WTC11 (cell line): Measurements from ENCODE around the gene LTN1. TPM values are rescaled to one million over a fixed set of nuclear protein-coding genes. Genes with fewer than 3 reads are reported as not detected.

Source experiments
- ATAC-seq: fragments of 200-7000 bp; cut with Tn5 transposase; 2 replicates; pipeline ENCODE4 v1.10.0; 2021; ENCODE audit warnings: mild to moderate bottlenecking, moderate library complexity
- Bru-seq: library from RNA; stranded (reverse); fragments of 400-500 nt; gene quantifications from one replicate; lab custom pipeline; 2021; lab: Mats Ljungman, UMichigan
- CTCF ChIA-PET: fragments of 300-600 bp; sonication (Branson Sonifier 250); formaldehyde crosslinking; loops from one replicate; lab custom pipeline; 2021; ENCODE audit warnings: antibody characterized with exemption; lab: Charles Lee
- POLR2A ChIA-PET: fragments of 350-600 bp; sonication (Branson Sonifier 250); formaldehyde crosslinking; loops from one replicate; lab custom pipeline; 2021; ENCODE audit warnings: antibody characterized with exemption; lab: Charles Lee
- DNase-seq: peaks from one replicate; pipeline ENCODE4 v3.0.0; 2021; ENCODE audit warnings: low spot score
- H3K27ac Mint-ChIP-seq: 2 replicates; pipeline ENCODE4 v1.8.0; 2021; ENCODE audit warnings: mixed read lengths
- H3K27me3 Mint-ChIP-seq: 2 replicates; pipeline ENCODE4 v1.8.0; 2021; ENCODE audit warnings: low read depth, mild to moderate bottlenecking, moderate library complexity, mixed read lengths
- H3K36me3 Mint-ChIP-seq: 2 replicates; pipeline ENCODE4 v1.8.0; 2021; ENCODE audit warnings: mixed read lengths
- H3K4me1 Mint-ChIP-seq: 2 replicates; pipeline ENCODE4 v1.8.0; 2022; ENCODE audit warnings: mixed read lengths
- H3K4me3 Mint-ChIP-seq: 2 replicates; pipeline ENCODE4 v1.8.0; 2021; ENCODE audit warnings: mild to moderate bottlenecking, moderate library complexity, mixed read lengths
- H3K9me3 Mint-ChIP-seq: 2 replicates; pipeline ENCODE4 v1.8.0; 2021; ENCODE audit warnings: mixed read lengths
- CBFB ChIP-seq: sonication (generic); formaldehyde crosslinking; IDR thresholded peaks from 2 replicates; pipeline ENCODE4 v1.8.1; 2022; ENCODE audit warnings: mild to moderate bottlenecking, low read depth, missing genetic modification reagents
- CREM ChIP-seq: sonication (generic); formaldehyde crosslinking; IDR thresholded peaks from 2 replicates; pipeline ENCODE4 v1.8.1; 2022; ENCODE audit warnings: mild to moderate bottlenecking, missing genetic modification reagents, moderate library complexity
- EMX1 ChIP-seq: fragments of 250-450 bp; sonication (Bioruptor Pico); IDR thresholded peaks from 2 replicates; pipeline ENCODE4 v1.8.0; 2021; ENCODE audit warnings: mild to moderate bottlenecking
- ETV6 ChIP-seq: sonication (generic); formaldehyde crosslinking; IDR thresholded peaks from 2 replicates; pipeline ENCODE4 v1.8.1; 2022; ENCODE audit warnings: mild to moderate bottlenecking, missing genetic modification reagents
- FOXK1 ChIP-seq: sonication (generic); formaldehyde crosslinking; IDR thresholded peaks from 2 replicates; pipeline ENCODE4 v1.8.0; 2022; ENCODE audit warnings: mild to moderate bottlenecking, moderate library complexity, missing genetic modification reagents
- GTF2I ChIP-seq: fragments of 250-450 bp; sonication (Bioruptor Pico); conservative IDR thresholded peaks from 2 replicates; pipeline ENCODE4 v1.4.0; 2021; ENCODE audit warnings: mild to moderate bottlenecking
- JUN ChIP-seq: sonication (generic); formaldehyde crosslinking; IDR thresholded peaks from 2 replicates; pipeline ENCODE4 v1.8.0; 2023; ENCODE audit warnings: mild to moderate bottlenecking, missing genetic modification reagents
- RORB ChIP-seq: fragments of 250-450 bp; sonication (Bioruptor Pico); IDR thresholded peaks from 2 replicates; pipeline ENCODE4 v1.9.0; 2021; ENCODE audit warnings: mild to moderate bottlenecking
- SMAD3 ChIP-seq: sonication (generic); formaldehyde crosslinking; IDR thresholded peaks from 2 replicates; pipeline ENCODE4 v1.8.0; 2022; ENCODE audit warnings: missing genetic modification reagents, mild to moderate bottlenecking, borderline replicate concordance
- SMAD4 ChIP-seq: sonication (generic); formaldehyde crosslinking; IDR thresholded peaks from 2 replicates; pipeline ENCODE4 v1.8.0; 2022; ENCODE audit warnings: mild to moderate bottlenecking, missing genetic modification reagents
- TCF7 ChIP-seq: sonication (generic); formaldehyde crosslinking; IDR thresholded peaks from 2 replicates; pipeline ENCODE4 v1.8.0; 2022; ENCODE audit warnings: mild to moderate bottlenecking, low read depth, missing genetic modification reagents, moderate library complexity
- TEAD1 ChIP-seq: sonication (generic); formaldehyde crosslinking; IDR thresholded peaks from 2 replicates; pipeline ENCODE4 v1.8.0; 2022; ENCODE audit warnings: mild to moderate bottlenecking, missing genetic modification reagents
- ZNF317 ChIP-seq: sonication (generic); formaldehyde crosslinking; IDR thresholded peaks from 2 replicates; pipeline ENCODE4 v1.8.1; 2023; ENCODE audit warnings: low read depth, mild to moderate bottlenecking, moderate library complexity, missing genetic modification reagents, borderline replicate concordance
- ZNF396 ChIP-seq: fragments of 250-450 bp; sonication (Bioruptor Pico); IDR thresholded peaks from 2 replicates; pipeline ENCODE4 v1.8.0; 2021; ENCODE audit warnings: mild to moderate bottlenecking, moderate library complexity, borderline replicate concordance
- long read RNA-seq, 3 experiments: library from RNA in 1 of 3; library from capped mRNA in 1 of 3; library from polyadenylated mRNA in 1 of 3; unstranded in 2 of 3; stranded (forward) in 1 of 3; transcript quantifications; one replicate each; pipeline ENCODE4 v2.0.0, GENCODE V29; 2021
- total RNA-seq: library from RNA; stranded (reverse); gene quantifications from 3 replicates; pipeline ENCODE4 v1.2.3, GENCODE V29; 2021
- TF ChIP-seq, protein P1 (sequence below): sonication (generic); formaldehyde crosslinking; IDR thresholded peaks from 2 replicates; pipeline ENCODE4 v1.8.1; 2023; ENCODE audit warnings: mild to moderate bottlenecking, missing genetic modification reagents
- TF ChIP-seq, protein P2 (sequence below): sonication (generic); formaldehyde crosslinking; IDR thresholded peaks from 2 replicates; pipeline ENCODE4 v1.8.0; 2022; ENCODE audit warnings: mild to moderate bottlenecking, missing genetic modification reagents
- TF ChIP-seq, protein P3 (sequence below): sonication (generic); formaldehyde crosslinking; IDR thresholded peaks from 2 replicates; pipeline ENCODE4 v1.8.1; 2022; ENCODE audit warnings: mild to moderate bottlenecking, moderate library complexity, missing genetic modification reagents
- TF ChIP-seq, protein P4 (sequence below): sonication (generic); formaldehyde crosslinking; IDR thresholded peaks from 2 replicates; pipeline ENCODE4 v1.8.1; 2023; ENCODE audit warnings: mild to moderate bottlenecking, moderate library complexity, missing genetic modification reagents
- TF ChIP-seq, protein P5 (sequence below): sonication (generic); formaldehyde crosslinking; IDR thresholded peaks from 2 replicates; pipeline ENCODE4 v1.8.0; 2023; ENCODE audit warnings: missing genetic modification reagents, mild to moderate bottlenecking, borderline replicate concordance

Gene LTN1, protein sequence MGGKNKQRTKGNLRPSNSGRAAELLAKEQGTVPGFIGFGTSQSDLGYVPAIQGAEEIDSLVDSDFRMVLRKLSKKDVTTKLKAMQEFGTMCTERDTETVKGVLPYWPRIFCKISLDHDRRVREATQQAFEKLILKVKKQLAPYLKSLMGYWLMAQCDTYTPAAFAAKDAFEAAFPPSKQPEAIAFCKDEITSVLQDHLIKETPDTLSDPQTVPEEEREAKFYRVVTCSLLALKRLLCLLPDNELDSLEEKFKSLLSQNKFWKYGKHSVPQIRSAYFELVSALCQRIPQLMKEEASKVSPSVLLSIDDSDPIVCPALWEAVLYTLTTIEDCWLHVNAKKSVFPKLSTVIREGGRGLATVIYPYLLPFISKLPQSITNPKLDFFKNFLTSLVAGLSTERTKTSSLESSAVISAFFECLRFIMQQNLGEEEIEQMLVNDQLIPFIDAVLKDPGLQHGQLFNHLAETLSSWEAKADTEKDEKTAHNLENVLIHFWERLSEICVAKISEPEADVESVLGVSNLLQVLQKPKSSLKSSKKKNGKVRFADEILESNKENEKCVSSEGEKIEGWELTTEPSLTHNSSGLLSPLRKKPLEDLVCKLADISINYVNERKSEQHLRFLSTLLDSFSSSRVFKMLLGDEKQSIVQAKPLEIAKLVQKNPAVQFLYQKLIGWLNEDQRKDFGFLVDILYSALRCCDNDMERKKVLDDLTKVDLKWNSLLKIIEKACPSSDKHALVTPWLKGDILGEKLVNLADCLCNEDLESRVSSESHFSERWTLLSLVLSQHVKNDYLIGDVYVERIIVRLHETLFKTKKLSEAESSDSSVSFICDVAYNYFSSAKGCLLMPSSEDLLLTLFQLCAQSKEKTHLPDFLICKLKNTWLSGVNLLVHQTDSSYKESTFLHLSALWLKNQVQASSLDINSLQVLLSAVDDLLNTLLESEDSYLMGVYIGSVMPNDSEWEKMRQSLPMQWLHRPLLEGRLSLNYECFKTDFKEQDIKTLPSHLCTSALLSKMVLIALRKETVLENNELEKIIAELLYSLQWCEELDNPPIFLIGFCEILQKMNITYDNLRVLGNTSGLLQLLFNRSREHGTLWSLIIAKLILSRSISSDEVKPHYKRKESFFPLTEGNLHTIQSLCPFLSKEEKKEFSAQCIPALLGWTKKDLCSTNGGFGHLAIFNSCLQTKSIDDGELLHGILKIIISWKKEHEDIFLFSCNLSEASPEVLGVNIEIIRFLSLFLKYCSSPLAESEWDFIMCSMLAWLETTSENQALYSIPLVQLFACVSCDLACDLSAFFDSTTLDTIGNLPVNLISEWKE (N-terminal part only)
- total RNA-seq (18.9 to 23.0 TPM (median 21.1 TPM) in 3 replicates), Bru-seq, nascent RNA (percentile 77 among the genes with signal in this experiment)
- long read RNA-seq, experiment 1, full-length matches to known transcripts = 43 of 86 reads
- long read RNA-seq, experiment 1, partial matches to known transcripts = 23 of 86 reads
- long read RNA-seq, experiment 1, other reads (novel, unspliced or antisense) = 20 of 86 reads
- long read RNA-seq, experiment 2, partial matches to known transcripts = 20 of 31 reads
- long read RNA-seq, experiment 2, other reads (novel, unspliced or antisense) = 11 of 31 reads
- long read RNA-seq, experiment 3, partial matches to known transcripts = 4 of 6 reads
- long read RNA-seq, experiment 3, other reads (novel, unspliced or antisense) = 2 of 6 reads

DNA sequence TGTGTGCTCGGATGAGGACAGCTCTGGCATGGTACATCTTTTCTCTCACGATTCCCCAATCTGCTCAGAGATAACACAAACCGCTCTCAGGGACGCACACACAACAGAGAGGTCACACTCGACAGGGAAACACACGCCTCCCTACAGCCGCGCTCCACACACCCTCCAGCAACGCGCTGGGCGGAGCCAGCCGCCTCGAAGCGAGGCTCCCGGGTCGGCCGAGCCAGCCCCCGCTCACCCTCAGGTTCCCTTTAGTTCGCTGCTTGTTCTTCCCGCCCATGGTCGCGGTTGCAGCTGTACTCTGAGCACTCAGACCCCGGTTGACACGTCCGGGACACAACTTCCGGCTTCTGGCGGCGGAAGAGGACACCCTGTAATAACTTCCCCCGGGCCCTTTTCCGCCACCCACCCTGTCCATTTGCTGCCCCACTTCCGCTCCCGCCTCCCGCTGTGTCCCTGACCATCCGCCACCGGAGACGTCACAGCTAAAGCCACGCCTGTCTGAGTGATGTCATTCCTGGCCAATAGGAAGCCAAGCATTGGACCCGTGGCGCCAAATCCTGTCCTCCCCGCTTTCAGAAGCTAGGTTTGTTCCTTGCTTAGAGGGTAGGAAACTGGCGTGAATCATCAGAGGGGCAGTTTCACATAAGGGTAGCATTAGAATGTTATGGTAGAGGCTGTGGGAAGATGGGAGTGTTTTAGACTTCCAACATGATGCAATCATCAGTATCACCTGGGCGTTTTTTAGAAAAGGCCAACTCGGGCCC is at the start of gene LTN1:
Gene LTN1 (minus strand): TSS at position 352 of the 767 bp plus-strand sequence. CDS start 72 bp downstream, at position 280.
- Mint-ChIP-seq H3K27ac (peak within 1 kb of the TSS; percentile 99), H3K36me3 (no peaks in the 10 kb centered on the region), H3K9me3 (no peaks in the 10 kb centered on the region), H3K27me3 (peaks cover 9% of the 10 kb centered on the region), H3K4me1 (peaks cover 16% of the 10 kb centered on the region), H3K4me3 (peak within 1 kb of the TSS; percentile 99)
- peak; percentile 92 for ATAC-seq
- ChIA-PET CTCF (no interaction called here), POLR2A (interaction anchor here (0.7 to 3.3 kb wide), 6 partner anchors 8 to 84 kb away, joined by 3 to 45 read pairs (median 4); partner anchors contain the start of genes CCT8, RWDD2B and USP16)
- DNase-seq = peak; percentile 99
- TF ChIP-seq, protein P1, sequence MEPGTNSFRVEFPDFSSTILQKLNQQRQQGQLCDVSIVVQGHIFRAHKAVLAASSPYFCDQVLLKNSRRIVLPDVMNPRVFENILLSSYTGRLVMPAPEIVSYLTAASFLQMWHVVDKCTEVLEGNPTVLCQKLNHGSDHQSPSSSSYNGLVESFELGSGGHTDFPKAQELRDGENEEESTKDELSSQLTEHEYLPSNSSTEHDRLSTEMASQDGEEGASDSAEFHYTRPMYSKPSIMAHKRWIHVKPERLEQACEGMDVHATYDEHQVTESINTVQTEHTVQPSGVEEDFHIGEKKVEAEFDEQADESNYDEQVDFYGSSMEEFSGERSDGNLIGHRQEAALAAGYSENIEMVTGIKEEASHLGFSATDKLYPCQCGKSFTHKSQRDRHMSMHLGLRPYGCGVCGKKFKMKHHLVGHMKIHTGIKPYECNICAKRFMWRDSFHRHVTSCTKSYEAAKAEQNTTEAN (CRISPR knock-in tag) = no peak
- no peak for TF ChIP-seq CBFB (CRISPR knock-in tag)
- TF ChIP-seq CREM (CRISPR knock-in tag) = peak; percentile 91
- TF ChIP-seq RORB (CRISPR knock-in tag) = no peak
- TF ChIP-seq, protein P2, sequence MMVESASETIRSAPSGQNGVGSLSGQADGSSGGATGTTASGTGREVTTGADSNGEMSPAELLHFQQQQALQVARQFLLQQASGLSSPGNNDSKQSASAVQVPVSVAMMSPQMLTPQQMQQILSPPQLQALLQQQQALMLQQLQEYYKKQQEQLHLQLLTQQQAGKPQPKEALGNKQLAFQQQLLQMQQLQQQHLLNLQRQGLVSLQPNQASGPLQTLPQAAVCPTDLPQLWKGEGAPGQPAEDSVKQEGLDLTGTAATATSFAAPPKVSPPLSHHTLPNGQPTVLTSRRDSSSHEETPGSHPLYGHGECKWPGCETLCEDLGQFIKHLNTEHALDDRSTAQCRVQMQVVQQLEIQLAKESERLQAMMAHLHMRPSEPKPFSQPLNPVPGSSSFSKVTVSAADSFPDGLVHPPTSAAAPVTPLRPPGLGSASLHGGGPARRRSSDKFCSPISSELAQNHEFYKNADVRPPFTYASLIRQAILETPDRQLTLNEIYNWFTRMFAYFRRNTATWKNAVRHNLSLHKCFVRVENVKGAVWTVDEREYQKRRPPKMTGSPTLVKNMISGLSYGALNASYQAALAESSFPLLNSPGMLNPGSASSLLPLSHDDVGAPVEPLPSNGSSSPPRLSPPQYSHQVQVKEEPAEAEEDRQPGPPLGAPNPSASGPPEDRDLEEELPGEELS = peak; percentile 53; the same call in 1 of the 2 replicates
- TF ChIP-seq TCF7 (CRISPR knock-in tag) = no peak
- no peak for TF ChIP-seq ZNF396 (CRISPR knock-in tag)
- TF ChIP-seq EMX1 (CRISPR knock-in tag) = no peak
- peak; percentile 12; the same call in 1 of the 2 replicates for TF ChIP-seq TEAD1 (CRISPR knock-in tag)
- TF ChIP-seq, protein P3, sequence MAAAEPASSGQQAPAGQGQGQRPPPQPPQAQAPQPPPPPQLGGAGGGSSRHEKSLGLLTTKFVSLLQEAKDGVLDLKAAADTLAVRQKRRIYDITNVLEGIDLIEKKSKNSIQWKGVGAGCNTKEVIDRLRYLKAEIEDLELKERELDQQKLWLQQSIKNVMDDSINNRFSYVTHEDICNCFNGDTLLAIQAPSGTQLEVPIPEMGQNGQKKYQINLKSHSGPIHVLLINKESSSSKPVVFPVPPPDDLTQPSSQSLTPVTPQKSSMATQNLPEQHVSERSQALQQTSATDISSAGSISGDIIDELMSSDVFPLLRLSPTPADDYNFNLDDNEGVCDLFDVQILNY (CRISPR knock-in tag) = peak; percentile 99
- TF ChIP-seq FOXK1 (CRISPR knock-in tag) = peak; percentile 66; the same call in 1 of the 2 replicates
- no peak for TF ChIP-seq JUN (CRISPR knock-in tag)
- no peak for TF ChIP-seq ZNF317 (CRISPR knock-in tag)
- TF ChIP-seq, protein P4, sequence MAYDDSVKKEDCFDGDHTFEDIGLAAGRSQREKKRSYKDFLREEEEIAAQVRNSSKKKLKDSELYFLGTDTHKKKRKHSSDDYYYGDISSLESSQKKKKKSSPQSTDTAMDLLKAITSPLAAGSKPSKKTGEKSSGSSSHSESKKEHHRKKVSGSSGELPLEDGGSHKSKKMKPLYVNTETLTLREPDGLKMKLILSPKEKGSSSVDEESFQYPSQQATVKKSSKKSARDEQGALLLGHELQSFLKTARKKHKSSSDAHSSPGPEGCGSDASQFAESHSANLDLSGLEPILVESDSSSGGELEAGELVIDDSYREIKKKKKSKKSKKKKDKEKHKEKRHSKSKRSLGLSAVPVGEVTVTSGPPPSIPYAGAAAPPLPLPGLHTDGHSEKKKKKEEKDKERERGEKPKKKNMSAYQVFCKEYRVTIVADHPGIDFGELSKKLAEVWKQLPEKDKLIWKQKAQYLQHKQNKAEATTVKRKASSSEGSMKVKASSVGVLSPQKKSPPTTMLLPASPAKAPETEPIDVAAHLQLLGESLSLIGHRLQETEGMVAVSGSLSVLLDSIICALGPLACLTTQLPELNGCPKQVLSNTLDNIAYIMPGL (CRISPR knock-in tag) = peak; percentile 62; the same call in 1 of the 2 replicates
- TF ChIP-seq GTF2I (CRISPR knock-in tag) = no peak
- TF ChIP-seq SMAD3 (CRISPR knock-in tag) = no peak
- TF ChIP-seq SMAD4 (CRISPR knock-in tag) = 0 out of 2 replicates have a peak, but pooled peaks have one; percentile 28
- TF ChIP-seq ETV6 (CRISPR knock-in tag) = peak; percentile 89
- TF ChIP-seq, protein P5, sequence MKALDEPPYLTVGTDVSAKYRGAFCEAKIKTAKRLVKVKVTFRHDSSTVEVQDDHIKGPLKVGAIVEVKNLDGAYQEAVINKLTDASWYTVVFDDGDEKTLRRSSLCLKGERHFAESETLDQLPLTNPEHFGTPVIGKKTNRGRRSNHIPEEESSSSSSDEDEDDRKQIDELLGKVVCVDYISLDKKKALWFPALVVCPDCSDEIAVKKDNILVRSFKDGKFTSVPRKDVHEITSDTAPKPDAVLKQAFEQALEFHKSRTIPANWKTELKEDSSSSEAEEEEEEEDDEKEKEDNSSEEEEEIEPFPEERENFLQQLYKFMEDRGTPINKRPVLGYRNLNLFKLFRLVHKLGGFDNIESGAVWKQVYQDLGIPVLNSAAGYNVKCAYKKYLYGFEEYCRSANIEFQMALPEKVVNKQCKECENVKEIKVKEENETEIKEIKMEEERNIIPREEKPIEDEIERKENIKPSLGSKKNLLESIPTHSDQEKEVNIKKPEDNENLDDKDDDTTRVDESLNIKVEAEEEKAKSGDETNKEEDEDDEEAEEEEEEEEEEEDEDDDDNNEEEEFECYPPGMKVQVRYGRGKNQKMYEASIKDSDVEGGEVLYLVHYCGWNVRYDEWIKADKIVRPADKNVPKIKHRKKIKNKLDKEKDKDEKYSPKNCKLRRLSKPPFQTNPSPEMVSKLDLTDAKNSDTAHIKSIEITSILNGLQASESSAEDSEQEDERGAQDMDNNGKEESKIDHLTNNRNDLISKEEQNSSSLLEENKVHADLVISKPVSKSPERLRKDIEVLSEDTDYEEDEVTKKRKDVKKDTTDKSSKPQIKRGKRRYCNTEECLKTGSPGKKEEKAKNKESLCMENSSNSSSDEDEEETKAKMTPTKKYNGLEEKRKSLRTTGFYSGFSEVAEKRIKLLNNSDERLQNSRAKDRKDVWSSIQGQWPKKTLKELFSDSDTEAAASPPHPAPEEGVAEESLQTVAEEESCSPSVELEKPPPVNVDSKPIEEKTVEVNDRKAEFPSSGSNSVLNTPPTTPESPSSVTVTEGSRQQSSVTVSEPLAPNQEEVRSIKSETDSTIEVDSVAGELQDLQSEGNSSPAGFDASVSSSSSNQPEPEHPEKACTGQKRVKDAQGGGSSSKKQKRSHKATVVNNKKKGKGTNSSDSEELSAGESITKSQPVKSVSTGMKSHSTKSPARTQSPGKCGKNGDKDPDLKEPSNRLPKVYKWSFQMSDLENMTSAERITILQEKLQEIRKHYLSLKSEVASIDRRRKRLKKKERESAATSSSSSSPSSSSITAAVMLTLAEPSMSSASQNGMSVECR (CRISPR knock-in tag) = peak; percentile 89; the same call in 1 of the 2 replicates
